WTC11 (cell line): Measurements from ENCODE around the gene DMC1. TPM values are rescaled to one million over a fixed set of nuclear protein-coding genes. Genes with fewer than 3 reads are reported as not detected.

Source experiments
- ATAC-seq: fragments of 200-7000 bp; cut with Tn5 transposase; 2 replicates; pipeline ENCODE4 v1.10.0; 2021; ENCODE audit warnings: mild to moderate bottlenecking, moderate library complexity
- CTCF ChIA-PET: fragments of 300-600 bp; sonication (Branson Sonifier 250); formaldehyde crosslinking; loops from one replicate; lab custom pipeline; 2021; ENCODE audit warnings: antibody characterized with exemption; lab: Charles Lee
- POLR2A ChIA-PET: fragments of 350-600 bp; sonication (Branson Sonifier 250); formaldehyde crosslinking; loops from one replicate; lab custom pipeline; 2021; ENCODE audit warnings: antibody characterized with exemption; lab: Charles Lee
- DNase-seq: peaks from one replicate; pipeline ENCODE4 v3.0.0; 2021; ENCODE audit warnings: low spot score
- H3K27ac Mint-ChIP-seq: 2 replicates; pipeline ENCODE4 v1.8.0; 2021; ENCODE audit warnings: mixed read lengths
- H3K27me3 Mint-ChIP-seq: 2 replicates; pipeline ENCODE4 v1.8.0; 2021; ENCODE audit warnings: low read depth, mild to moderate bottlenecking, moderate library complexity, mixed read lengths
- H3K36me3 Mint-ChIP-seq: 2 replicates; pipeline ENCODE4 v1.8.0; 2021; ENCODE audit warnings: mixed read lengths
- H3K4me1 Mint-ChIP-seq: 2 replicates; pipeline ENCODE4 v1.8.0; 2022; ENCODE audit warnings: mixed read lengths
- H3K4me3 Mint-ChIP-seq: 2 replicates; pipeline ENCODE4 v1.8.0; 2021; ENCODE audit warnings: mild to moderate bottlenecking, moderate library complexity, mixed read lengths
- H3K9me3 Mint-ChIP-seq: 2 replicates; pipeline ENCODE4 v1.8.0; 2021; ENCODE audit warnings: mixed read lengths
- ATF1 ChIP-seq: sonication (generic); formaldehyde crosslinking; IDR thresholded peaks from 2 replicates; pipeline ENCODE4 v1.8.1; 2023; ENCODE audit warnings: mild to moderate bottlenecking, moderate library complexity, missing genetic modification reagents
- CREB1 ChIP-seq: sonication (generic); formaldehyde crosslinking; IDR thresholded peaks from 2 replicates; pipeline ENCODE4 v1.8.0; 2023; ENCODE audit warnings: mild to moderate bottlenecking, missing genetic modification reagents
- CREM ChIP-seq: sonication (generic); formaldehyde crosslinking; IDR thresholded peaks from 2 replicates; pipeline ENCODE4 v1.8.1; 2022; ENCODE audit warnings: mild to moderate bottlenecking, missing genetic modification reagents, moderate library complexity
- ELF4 ChIP-seq: sonication (generic); formaldehyde crosslinking; IDR thresholded peaks from 2 replicates; pipeline ENCODE4 v1.8.1; 2022; ENCODE audit warnings: low read depth, mild to moderate bottlenecking, moderate library complexity, missing genetic modification reagents
- EMX1 ChIP-seq: fragments of 250-450 bp; sonication (Bioruptor Pico); IDR thresholded peaks from 2 replicates; pipeline ENCODE4 v1.8.0; 2021; ENCODE audit warnings: mild to moderate bottlenecking
- FOXK1 ChIP-seq: sonication (generic); formaldehyde crosslinking; IDR thresholded peaks from 2 replicates; pipeline ENCODE4 v1.8.0; 2022; ENCODE audit warnings: mild to moderate bottlenecking, moderate library complexity, missing genetic modification reagents
- FOXP1 ChIP-seq: sonication (generic); formaldehyde crosslinking; IDR thresholded peaks from 2 replicates; pipeline ENCODE4 v1.8.0; 2022; ENCODE audit warnings: missing genetic modification reagents, mild to moderate bottlenecking, moderate library complexity, borderline replicate concordance
- GABPB1 ChIP-seq: sonication (generic); formaldehyde crosslinking; IDR thresholded peaks from 2 replicates; pipeline ENCODE4 v1.8.1; 2023; ENCODE audit warnings: mild to moderate bottlenecking, missing genetic modification reagents
- KAT7 ChIP-seq: sonication (generic); formaldehyde crosslinking; IDR thresholded peaks from 2 replicates; pipeline ENCODE4 v1.8.1; 2023; ENCODE audit warnings: missing genetic modification reagents, mild to moderate bottlenecking, borderline replicate concordance
- NR1H2 ChIP-seq: sonication (generic); formaldehyde crosslinking; IDR thresholded peaks from 2 replicates; pipeline ENCODE4 v1.9.0; 2021; ENCODE audit warnings: mild to moderate bottlenecking, moderate library complexity, missing genetic modification reagents
- SOX15 ChIP-seq: fragments of 250-450 bp; sonication (Bioruptor Pico); IDR thresholded peaks from 2 replicates; pipeline ENCODE4 v1.9.0; 2021; ENCODE audit warnings: mild to moderate bottlenecking
- TEAD1 ChIP-seq: sonication (generic); formaldehyde crosslinking; IDR thresholded peaks from 2 replicates; pipeline ENCODE4 v1.8.0; 2022; ENCODE audit warnings: mild to moderate bottlenecking, missing genetic modification reagents
- ZNF416 ChIP-seq: fragments of 250-450 bp; sonication (Bioruptor Pico); IDR thresholded peaks from 2 replicates; pipeline ENCODE4 v1.9.0; 2021; ENCODE audit warnings: mild to moderate bottlenecking, inconsistent platforms
- total RNA-seq: library from RNA; stranded (reverse); gene quantifications from 3 replicates; pipeline ENCODE4 v1.2.3, GENCODE V29; 2021
- TF ChIP-seq, protein P1 (sequence below): fragments of 250-450 bp; sonication (Bioruptor Pico); conservative IDR thresholded peaks from 2 replicates; pipeline ENCODE4 v1.9.0; 2021; ENCODE audit warnings: mild to moderate bottlenecking
- TF ChIP-seq, protein P2 (sequence below): fragments of 250-450 bp; sonication (Bioruptor Pico); IDR thresholded peaks from 2 replicates; pipeline ENCODE4 v1.9.0; 2021; ENCODE audit warnings: mild to moderate bottlenecking, borderline replicate concordance
- TF ChIP-seq, protein P3 (sequence below): sonication (generic); formaldehyde crosslinking; conservative IDR thresholded peaks from 2 replicates; pipeline ENCODE4 v1.8.1; 2022; ENCODE audit warnings: mild to moderate bottlenecking, missing genetic modification reagents

Gene DMC1
- total RNA-seq, 1 experiment from 2014 or later: 4.3 TPM

DNA sequence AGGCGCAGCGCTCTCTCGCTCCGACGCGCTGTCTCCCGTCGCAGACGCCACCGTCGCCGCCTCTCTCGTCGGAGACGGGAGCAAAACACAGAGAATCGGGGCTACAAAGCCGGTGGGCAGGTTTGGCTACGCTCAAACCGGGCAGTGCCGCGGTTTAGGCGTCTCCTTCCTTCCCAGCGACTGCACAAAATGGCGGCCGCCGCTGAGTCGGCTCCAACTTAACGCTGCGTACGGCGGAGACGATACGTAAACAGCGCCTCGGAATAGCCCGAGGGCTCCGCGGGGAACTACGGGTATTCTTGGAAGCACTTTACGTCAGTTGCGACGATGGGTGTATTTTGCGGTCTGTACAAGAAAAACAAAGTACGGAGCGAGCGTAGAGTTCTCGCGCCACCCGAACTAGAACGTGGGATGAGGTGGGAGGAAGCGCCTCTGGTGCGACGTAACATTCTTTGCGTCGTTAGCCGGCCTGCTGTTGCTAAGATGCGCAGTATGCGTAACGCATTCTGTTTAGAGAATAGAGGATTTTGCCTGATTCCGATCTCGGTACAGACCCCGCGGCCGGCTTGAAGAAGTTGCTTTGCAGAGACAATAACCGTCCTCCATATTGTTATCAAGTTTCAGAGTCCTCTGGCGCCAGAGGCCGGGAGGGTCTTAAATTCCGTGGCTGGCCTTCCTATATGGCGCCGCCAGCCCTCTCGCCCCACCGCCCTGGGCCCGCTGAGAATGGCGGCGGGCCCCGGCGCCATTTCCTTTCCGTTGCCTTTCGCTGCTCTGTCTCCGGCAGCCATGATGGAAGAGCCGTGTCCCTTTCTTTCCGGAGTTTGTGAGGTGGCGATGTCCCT is 63.6 kb downstream of the DMC1 start, which contains the start of gene DDX17 (continued):
- TF ChIP-seq, protein P1, sequence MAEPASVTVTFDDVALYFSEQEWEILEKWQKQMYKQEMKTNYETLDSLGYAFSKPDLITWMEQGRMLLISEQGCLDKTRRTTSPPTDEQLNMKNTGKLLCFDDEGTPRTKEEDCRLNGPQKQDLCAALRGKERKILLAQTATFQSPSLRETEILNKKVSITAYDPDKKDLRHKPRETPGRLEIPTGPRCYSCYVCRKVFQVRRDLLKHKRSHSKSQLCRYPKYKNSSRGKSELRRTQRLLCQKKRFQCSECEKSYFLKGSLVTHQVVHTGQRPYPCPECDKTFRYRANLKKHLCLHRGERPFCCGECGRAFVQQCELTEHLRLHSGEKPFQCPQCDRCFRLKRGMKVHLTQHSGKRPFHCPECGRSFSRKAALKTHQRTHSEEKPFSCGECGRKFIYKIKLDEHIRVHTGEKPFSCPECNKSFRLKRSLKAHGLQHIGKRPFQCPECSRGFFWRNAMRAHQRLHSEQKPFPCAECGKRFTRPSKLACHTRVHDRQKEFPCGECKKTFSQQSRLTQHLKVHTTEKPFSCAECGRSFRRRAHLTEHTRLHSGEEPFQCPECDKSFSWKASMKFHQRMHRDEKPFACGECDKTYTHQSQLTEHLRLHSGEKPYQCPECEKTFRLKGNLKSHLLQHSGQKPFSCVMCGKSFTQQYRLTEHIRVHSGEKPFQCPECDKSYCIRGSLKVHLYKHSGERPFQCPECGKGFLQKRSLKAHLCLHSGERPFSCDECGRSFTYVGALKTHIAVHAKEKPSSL (CRISPR knock-in tag): no peak
- TF ChIP-seq CREB1 (CRISPR knock-in tag) (no peak), CREM (CRISPR knock-in tag) (no peak), FOXP1 (CRISPR knock-in tag) (0 out of 2 replicates have a peak, but pooled peaks have one; percentile 57), SOX15 (CRISPR knock-in tag) (no peak), KAT7 (CRISPR knock-in tag) (no peak), ELF4 (CRISPR knock-in tag) (no peak), FOXK1 (no peak)

DNA sequence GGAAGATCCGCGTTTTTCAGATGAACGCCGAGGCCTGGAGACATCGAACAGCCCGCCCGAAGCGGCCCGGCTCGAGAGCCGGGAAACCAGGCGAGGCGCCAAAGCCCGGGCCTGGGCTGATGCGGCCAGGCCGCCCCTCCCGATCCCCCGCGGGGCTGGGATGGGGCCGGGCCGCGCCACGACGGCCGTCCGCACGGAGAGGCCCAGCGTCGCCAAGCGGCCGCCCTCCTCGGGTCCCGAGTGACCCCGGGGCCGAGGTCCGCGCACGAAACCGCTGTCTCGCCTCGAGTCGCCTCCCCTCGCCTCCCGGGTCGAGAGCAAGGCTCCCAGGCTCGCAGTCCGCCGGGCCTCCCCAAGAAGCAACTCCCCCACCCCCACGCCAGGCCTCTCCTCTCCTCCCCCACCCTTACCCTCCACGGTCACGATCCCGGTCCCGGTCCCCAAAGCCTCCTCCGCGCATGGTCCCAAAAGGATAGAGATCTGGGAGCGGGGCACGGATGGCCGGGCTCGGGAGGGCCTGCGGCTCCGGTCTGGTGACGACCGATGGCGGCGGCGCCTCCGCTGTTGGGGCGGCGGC is 64.4 kb downstream of the DMC1 start:
- ATAC-seq: peak; percentile 5
- POLR2A ChIA-PET: no interaction called here
- Mint-ChIP-seq H3K9me3 (no peaks in the 10 kb centered on the region), H3K27me3 (no peaks in the 10 kb centered on the region), H3K36me3 (peaks cover 48% of the 10 kb centered on the region), H3K4me3 (peak overlapping the region; percentile 98), H3K27ac (peak overlapping the region; percentile 100), H3K4me1 (peaks cover 45% of the 10 kb centered on the region)
- TF ChIP-seq TEAD1 (CRISPR knock-in tag) (0 out of 2 replicates have a peak, but pooled peaks have one; percentile 23), ATF1 (CRISPR knock-in tag) (0 out of 2 replicates have a peak, but pooled peaks have one; percentile 48), NR1H2 (CRISPR knock-in tag) (no peak), ZNF416 (CRISPR knock-in tag) (0 out of 2 replicates have a peak, but pooled peaks have one; percentile 49), EMX1 (peak; percentile 19; the same call in 1 of the 2 replicates), GABPB1 (CRISPR knock-in tag) (no peak), FOXP1 (CRISPR knock-in tag) (peak; percentile 45; the same call in 1 of the 2 replicates)
- TF ChIP-seq, protein P2, sequence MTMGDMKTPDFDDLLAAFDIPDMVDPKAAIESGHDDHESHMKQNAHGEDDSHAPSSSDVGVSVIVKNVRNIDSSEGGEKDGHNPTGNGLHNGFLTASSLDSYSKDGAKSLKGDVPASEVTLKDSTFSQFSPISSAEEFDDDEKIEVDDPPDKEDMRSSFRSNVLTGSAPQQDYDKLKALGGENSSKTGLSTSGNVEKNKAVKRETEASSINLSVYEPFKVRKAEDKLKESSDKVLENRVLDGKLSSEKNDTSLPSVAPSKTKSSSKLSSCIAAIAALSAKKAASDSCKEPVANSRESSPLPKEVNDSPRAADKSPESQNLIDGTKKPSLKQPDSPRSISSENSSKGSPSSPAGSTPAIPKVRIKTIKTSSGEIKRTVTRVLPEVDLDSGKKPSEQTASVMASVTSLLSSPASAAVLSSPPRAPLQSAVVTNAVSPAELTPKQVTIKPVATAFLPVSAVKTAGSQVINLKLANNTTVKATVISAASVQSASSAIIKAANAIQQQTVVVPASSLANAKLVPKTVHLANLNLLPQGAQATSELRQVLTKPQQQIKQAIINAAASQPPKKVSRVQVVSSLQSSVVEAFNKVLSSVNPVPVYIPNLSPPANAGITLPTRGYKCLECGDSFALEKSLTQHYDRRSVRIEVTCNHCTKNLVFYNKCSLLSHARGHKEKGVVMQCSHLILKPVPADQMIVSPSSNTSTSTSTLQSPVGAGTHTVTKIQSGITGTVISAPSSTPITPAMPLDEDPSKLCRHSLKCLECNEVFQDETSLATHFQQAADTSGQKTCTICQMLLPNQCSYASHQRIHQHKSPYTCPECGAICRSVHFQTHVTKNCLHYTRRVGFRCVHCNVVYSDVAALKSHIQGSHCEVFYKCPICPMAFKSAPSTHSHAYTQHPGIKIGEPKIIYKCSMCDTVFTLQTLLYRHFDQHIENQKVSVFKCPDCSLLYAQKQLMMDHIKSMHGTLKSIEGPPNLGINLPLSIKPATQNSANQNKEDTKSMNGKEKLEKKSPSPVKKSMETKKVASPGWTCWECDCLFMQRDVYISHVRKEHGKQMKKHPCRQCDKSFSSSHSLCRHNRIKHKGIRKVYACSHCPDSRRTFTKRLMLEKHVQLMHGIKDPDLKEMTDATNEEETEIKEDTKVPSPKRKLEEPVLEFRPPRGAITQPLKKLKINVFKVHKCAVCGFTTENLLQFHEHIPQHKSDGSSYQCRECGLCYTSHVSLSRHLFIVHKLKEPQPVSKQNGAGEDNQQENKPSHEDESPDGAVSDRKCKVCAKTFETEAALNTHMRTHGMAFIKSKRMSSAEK (CRISPR knock-in tag): no peak
- TF ChIP-seq, protein P3, sequence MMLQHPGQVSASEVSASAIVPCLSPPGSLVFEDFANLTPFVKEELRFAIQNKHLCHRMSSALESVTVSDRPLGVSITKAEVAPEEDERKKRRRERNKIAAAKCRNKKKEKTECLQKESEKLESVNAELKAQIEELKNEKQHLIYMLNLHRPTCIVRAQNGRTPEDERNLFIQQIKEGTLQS: no peak
- CTCF ChIA-PET: no interaction called here
- DNase-seq: peak; percentile 43
